SK-N-SH (cell line): Measurements from ENCODE around the gene CASP14.

Source experiments
- MXI1 ChIP-seq: IDR thresholded peaks from 2 replicates; pipeline ENCODE4 v1.6.1; 2012; ENCODE audit warnings: mild to moderate bottlenecking, low read depth, low read length, improper control_type of control experiment
- TF ChIP-seq, protein P1 (sequence below): IDR thresholded peaks from 2 replicates; pipeline ENCODE4 v1.4.0; 2012; ENCODE audit warnings: low read depth

GRCh38 chr19:15042003-15042402 lies 7.3 kb upstream of the CASP14 start:
- TF ChIP-seq, protein P1, sequence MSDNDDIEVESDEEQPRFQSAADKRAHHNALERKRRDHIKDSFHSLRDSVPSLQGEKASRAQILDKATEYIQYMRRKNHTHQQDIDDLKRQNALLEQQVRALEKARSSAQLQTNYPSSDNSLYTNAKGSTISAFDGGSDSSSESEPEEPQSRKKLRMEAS = no peak
- no peak for TF ChIP-seq MXI1
